ENCODE measurements around the gene EIF4E1B. TPM values are rescaled to one million over a fixed set of nuclear protein-coding genes. Genes with fewer than 3 reads are reported as not detected.
A peak's percentile ranks its signal among the peaks of the same experiment; 100 is the strongest.

EIF4E1B gene
- total RNA-seq = not detected

- no peak within 1 kb of the TSS for H3K4me3 ChIP-seq (ENCODE audit: low read depth, poor library complexity, severe bottlenecking)
- WGBS, 2 donors = 1 to 2% methylated on average over 41 to 65 of the region's 94 CpGs
- DNase-seq (ENCODE audit: low spot score in 2 of 2) = no peak
- intact Hi-C loops (cut with DNase I; ENCODE audit: low total_unique reads) = no loop called here
- TF ChIP-seq POLR2A (IDR thresholded peaks at IDR 0.05) (no peak), CTCF (IDR thresholded peaks at IDR 0.05) (no peak)
Measured at GRCh38 chr5:176629853-176630680, at the start of gene EIF4E1B, which contains the start of gene SNCB. TSS of gene EIF4E1B (plus strand) at chr5:176630675. CDS start at chr5:176642788, 12,113 bp downstream. TSS of gene SNCB (minus strand) at chr5:176630534. CDS start at chr5:176629654, 880 bp downstream.

- 86 to 91% methylated on average over 7 to 10 of the region's 12 CpGs for WGBS, 2 donors
- intact Hi-C loops (cut with DNase I; ENCODE audit: low total_unique reads) = no loop called here
- TF ChIP-seq CTCF (IDR thresholded peaks at IDR 0.05) (no peak), POLR2A (IDR thresholded peaks at IDR 0.05) (no peak)
- H3K4me3 ChIP-seq (ENCODE audit: low read depth, poor library complexity, severe bottlenecking) = no peak overlapping the region
- no peak for DNase-seq (ENCODE audit: low spot score in 2 of 2)
Measured at GRCh38 chr5:176581361-176581760, 49.1 kb upstream of the EIF4E1B start.

- no peak for TF ChIP-seq CTCF (IDR thresholded peaks at IDR 0.05)
- no peak for TF ChIP-seq POLR2A (IDR thresholded peaks at IDR 0.05)
- 82 to 86% methylated on average over 4 of the region's 4 CpGs for WGBS, 2 donors
- no peak overlapping the region for H3K4me3 ChIP-seq (ENCODE audit: low read depth, poor library complexity, severe bottlenecking)
- DNase-seq (ENCODE audit: low spot score in 2 of 2) = no peak
- intact Hi-C loops (cut with DNase I; ENCODE audit: low total_unique reads) = no loop called here
Measured at GRCh38 chr5:176583076-176583475, 47.4 kb upstream of the EIF4E1B start.

GRCh38 chr5:176587398-176587797 is 43.1 kb upstream of the EIF4E1B start:
- intact Hi-C loops (cut with DNase I; ENCODE audit: low total_unique reads) = no loop called here
- DNase-seq (ENCODE audit: low spot score in 2 of 2) = no peak
- TF ChIP-seq POLR2A (IDR thresholded peaks at IDR 0.05) = no peak
- TF ChIP-seq CTCF (IDR thresholded peaks at IDR 0.05) = no peak
- H3K4me3 ChIP-seq (ENCODE audit: low read depth, poor library complexity, severe bottlenecking) = no peak overlapping the region
- 80 to 81% methylated on average over 7 of the region's 7 CpGs for WGBS, 2 donors

- H3K4me3 ChIP-seq (ENCODE audit: low read depth, poor library complexity, severe bottlenecking) = no peak overlapping the region
- DNase-seq (ENCODE audit: low spot score in 2 of 2) = no peak
- intact Hi-C loops (cut with DNase I; ENCODE audit: low total_unique reads) = no loop called here
- TF ChIP-seq CTCF (IDR thresholded peaks at IDR 0.05) = peak in 1 of 3 donors; percentile 8
- no peak for TF ChIP-seq POLR2A (IDR thresholded peaks at IDR 0.05)
Measured at GRCh38 chr5:176588297-176588696, 42.2 kb upstream of the EIF4E1B start.

All from lower leg skin (tissue), 4 donors.